Gastrocnemius medialis (tissue), 4 donors: ENCODE measurements around the gene ANXA8.
"Not testable (repeated sequence)": the region's sequence is repeated elsewhere in the genome, so short reads cannot be mapped to it uniquely, and the experiment has no call there.

Source experiments
- CTCF ChIP-seq, 5 experiments: fragments of 450-650 bp in 3 of 5; fragments of 200-600 bp in 2 of 5; sonication (generic) in 2 of 5; IDR thresholded peaks in 4 of 5; conservative IDR thresholded peaks in 1 of 5; 1 replicate in 4 of 5; 2 replicates in 1 of 5; pipeline ENCODE4 v1.5.1; 2016 to 2019; ENCODE audit warnings: antibody characterized with exemption in 5 of 5, mild to moderate bottlenecking in 3 of 5, moderate library complexity in 3 of 5
- POLR2A ChIP-seq, 2 donors: fragments of 450-650 bp; IDR thresholded peaks; one replicate each; pipeline ENCODE4 v1.6.1; 2017; ENCODE audit warnings: antibody characterized with exemption in 2 of 2, mild to moderate bottlenecking in 2 of 2, moderate library complexity in 2 of 2

- TF ChIP-seq CTCF (IDR thresholded peaks at IDR 0.05 in 4 of 5, conservative IDR thresholded peaks at IDR 0.05 in 1 of 5); POLR2A (IDR thresholded peaks at IDR 0.05): not testable (repeated sequence)
Observed at GRCh38 chr10:47481182-47481766, 2.6 kb downstream of the ANXA8 start.
